MCF 10A (cell line): ENCODE measurements around the gene HOXA7. TPM values are rescaled to one million over a fixed set of nuclear protein-coding genes. Genes with fewer than 3 reads are reported as not detected.

Experiments used
- BruUV-seq: library from RNA; stranded (reverse); fragments of 400-500 nt; replicated peaks from 2 replicates; lab custom pipeline; 2021; lab: Mats Ljungman, UMichigan
- CTCF ChIA-PET: fragments of 300-600 bp; sonication (Branson Sonifier 250); formaldehyde crosslinking; extraction: SDS; loops from one replicate; lab custom pipeline; 2021; ENCODE audit warnings: antibody characterized with exemption, inconsistent platforms; lab: Yijun Ruan, JAX
- POLR2A ChIA-PET: fragments of 300-600, 350-650 bp; sonication (Branson Sonifier 250); formaldehyde crosslinking; extraction: SDS; loops from one replicate; lab custom pipeline; 2020; ENCODE audit warnings: antibody characterized with exemption, inconsistent platforms; lab: Yijun Ruan, JAX
- DNase-seq: peaks from one replicate; pipeline ENCODE4 v3.0.0-alpha.2; 2018; ENCODE audit not compliant: unreplicated experiment
- H3K27ac Mint-ChIP-seq: one replicate; pipeline ENCODE4 v1.8.0; 2022; ENCODE audit warnings: mild to moderate bottlenecking, low read depth, mixed read lengths; ENCODE audit not compliant: unreplicated experiment
- H3K27me3 Mint-ChIP-seq: one replicate; pipeline ENCODE4 v1.8.0; 2022; ENCODE audit warnings: mixed read lengths; ENCODE audit not compliant: insufficient read depth, unreplicated experiment
- H3K36me3 Mint-ChIP-seq: one replicate; pipeline ENCODE4 v1.8.0; 2022; ENCODE audit warnings: mild to moderate bottlenecking, moderate library complexity, mixed read lengths; ENCODE audit not compliant: insufficient read depth, unreplicated experiment
- H3K4me1 Mint-ChIP-seq: one replicate; pipeline ENCODE4 v1.8.0; 2022; ENCODE audit warnings: mixed read lengths; ENCODE audit not compliant: insufficient read depth, unreplicated experiment
- H3K4me3 Mint-ChIP-seq: one replicate; pipeline ENCODE4 v1.8.0; 2022; ENCODE audit warnings: mild to moderate bottlenecking, moderate library complexity, mixed read lengths; ENCODE audit not compliant: unreplicated experiment
- H3K9me3 Mint-ChIP-seq: one replicate; pipeline ENCODE4 v1.8.0; 2022; ENCODE audit warnings: mixed read lengths; ENCODE audit not compliant: unreplicated experiment
- intact Hi-C: fragments of 100-400 bp; cut with micrococcal nuclease; formaldehyde crosslinking; loops from 2 replicates; pipeline ENCODE4 v1.14.1; 2022
- total RNA-seq: library from RNA; stranded (reverse); gene quantifications from 2 replicates; pipeline ENCODE4 v1.2.3, GENCODE V29; 2022
- TF ChIP-seq, protein P1 (sequence below): fragments of 200-600 bp; IDR thresholded peaks from one replicate; pipeline ENCODE4 v1.8.0; 2022; ENCODE audit warnings: antibody characterized with exemption, mild to moderate bottlenecking; ENCODE audit not compliant: unreplicated experiment

Gene HOXA7
- total RNA-seq, 1 experiment from 2014 or later = 0.44 TPM

- intact Hi-C loops = no loop called here
- TF ChIP-seq, protein P1, sequence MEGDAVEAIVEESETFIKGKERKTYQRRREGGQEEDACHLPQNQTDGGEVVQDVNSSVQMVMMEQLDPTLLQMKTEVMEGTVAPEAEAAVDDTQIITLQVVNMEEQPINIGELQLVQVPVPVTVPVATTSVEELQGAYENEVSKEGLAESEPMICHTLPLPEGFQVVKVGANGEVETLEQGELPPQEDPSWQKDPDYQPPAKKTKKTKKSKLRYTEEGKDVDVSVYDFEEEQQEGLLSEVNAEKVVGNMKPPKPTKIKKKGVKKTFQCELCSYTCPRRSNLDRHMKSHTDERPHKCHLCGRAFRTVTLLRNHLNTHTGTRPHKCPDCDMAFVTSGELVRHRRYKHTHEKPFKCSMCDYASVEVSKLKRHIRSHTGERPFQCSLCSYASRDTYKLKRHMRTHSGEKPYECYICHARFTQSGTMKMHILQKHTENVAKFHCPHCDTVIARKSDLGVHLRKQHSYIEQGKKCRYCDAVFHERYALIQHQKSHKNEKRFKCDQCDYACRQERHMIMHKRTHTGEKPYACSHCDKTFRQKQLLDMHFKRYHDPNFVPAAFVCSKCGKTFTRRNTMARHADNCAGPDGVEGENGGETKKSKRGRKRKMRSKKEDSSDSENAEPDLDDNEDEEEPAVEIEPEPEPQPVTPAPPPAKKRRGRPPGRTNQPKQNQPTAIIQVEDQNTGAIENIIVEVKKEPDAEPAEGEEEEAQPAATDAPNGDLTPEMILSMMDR = no peak
- H3K36me3 Mint-ChIP-seq = peaks cover 28% of the 10 kb centered on the region
- peak overlapping the region; percentile 80 for H3K4me3 Mint-ChIP-seq
- DNase-seq = no peak
- no peaks in the 10 kb centered on the region for H3K9me3 Mint-ChIP-seq
- BruUV-seq = no TSS peak
- CTCF ChIA-PET = interaction anchor here (1.0 to 3.6 kb wide), 9 partner anchors 9 to 264 kb away, joined by 3 to 24 read pairs (median 9); partner anchors contain the start of gene HOXA4
- POLR2A ChIA-PET = interaction anchor here (1.0 to 15.3 kb wide), 9 partner anchors 8 to 545 kb away, joined by 3 to 485 read pairs (median 129); partner anchors contain the start of genes HIBADH, HOXA1, HOXA5 and SKAP2
- H3K4me1 Mint-ChIP-seq = peaks cover 27% of the 10 kb centered on the region
- H3K27me3 Mint-ChIP-seq = no peaks in the 10 kb centered on the region
- H3K27ac Mint-ChIP-seq = peak overlapping the region; percentile 90
These were observed 39.3 kb downstream of the HOXA7 start for GRCh38 chr7:27116962-27117886.

GRCh38 chr7:27116031-27116961 lies 40.2 kb downstream of the HOXA7 start:
- H3K27ac Mint-ChIP-seq = peak overlapping the region; percentile 90
- peak overlapping the region; percentile 80 for H3K4me3 Mint-ChIP-seq
- H3K9me3 Mint-ChIP-seq = no peaks in the 10 kb centered on the region
- intact Hi-C loops = no loop called here
- H3K36me3 Mint-ChIP-seq = peaks cover 30% of the 10 kb centered on the region
- DNase-seq = peak; percentile 53
- peaks cover 33% of the 10 kb centered on the region for H3K4me1 Mint-ChIP-seq
- POLR2A ChIA-PET = interaction anchor here (0.8 to 15.3 kb wide), 14 partner anchors 8 to 546 kb away, joined by 3 to 485 read pairs (median 4); partner anchors contain the start of genes HIBADH, HOXA1, HOXA5 and SKAP2
- TF ChIP-seq, protein P1 = no peak
- CTCF ChIA-PET = interaction anchor here (0.6 to 3.6 kb wide), 15 partner anchors 10 to 263 kb away, joined by 3 to 24 read pairs (median 6); partner anchors contain the start of gene HOXA4
- BruUV-seq = no TSS peak
- no peaks in the 10 kb centered on the region for H3K27me3 Mint-ChIP-seq

GRCh38 chr7:27115221-27116026 lies 41.1 kb downstream of the HOXA7 start:
- Mint-ChIP-seq H3K36me3 (peaks cover 31% of the 10 kb centered on the region), H3K27me3 (no peaks in the 10 kb centered on the region), H3K27ac (peak overlapping the region; percentile 90), H3K4me3 (peak overlapping the region; percentile 80), H3K4me1 (peaks cover 31% of the 10 kb centered on the region), H3K9me3 (no peaks in the 10 kb centered on the region)
- DNase-seq = peak; percentile 81
- ChIA-PET CTCF (interaction anchor here (0.7 to 3.6 kb wide), 15 partner anchors 8 to 261 kb away, joined by 3 to 24 read pairs (median 4); partner anchors contain the start of gene HOXA4), POLR2A (interaction anchor here (0.9 to 15.3 kb wide), 20 partner anchors 8 to 917 kb away, joined by 3 to 485 read pairs (median 6); partner anchors contain the start of genes CBX3, HIBADH, HOXA1 and HOXA5)
- TF ChIP-seq, protein P1 = no peak
- intact Hi-C loops = loop anchor here (1.0 kb wide), 1 partner anchor 15 kb away; the partner anchor contains the start of gene HOXA4
- TSS peak; percentile 57 for BruUV-seq
